ENCODE data around the gene ARSK.
"Not testable (repeated sequence)": the region's sequence is repeated elsewhere in the genome, so short reads cannot be mapped to it uniquely, and the experiment has no call there.

ARSK gene

GRCh38 chr5:95623706-95624105 is 68.8 kb downstream of the ARSK start:
- DNase-seq, result no peak

DNA sequence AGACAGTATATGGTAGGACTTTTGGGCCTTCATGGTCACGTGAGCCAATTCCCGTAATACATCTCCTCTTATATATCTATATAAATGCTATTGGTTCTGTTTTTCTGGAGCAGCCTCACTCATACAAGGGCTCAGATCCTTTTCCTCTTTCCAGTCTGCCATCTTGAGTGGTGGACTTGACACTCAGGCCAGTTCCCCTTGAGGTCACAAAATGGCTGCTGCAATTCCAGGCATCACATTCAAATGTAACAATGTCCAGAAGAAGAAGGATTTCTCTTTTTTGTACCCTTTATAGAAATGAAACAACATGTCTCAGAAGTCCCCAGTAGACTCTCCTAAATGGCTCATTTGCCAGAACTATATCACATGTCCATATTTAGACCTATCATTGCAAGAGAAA is 69.5 kb downstream of the ARSK start:
- DNase-seq, result no peak

DNA sequence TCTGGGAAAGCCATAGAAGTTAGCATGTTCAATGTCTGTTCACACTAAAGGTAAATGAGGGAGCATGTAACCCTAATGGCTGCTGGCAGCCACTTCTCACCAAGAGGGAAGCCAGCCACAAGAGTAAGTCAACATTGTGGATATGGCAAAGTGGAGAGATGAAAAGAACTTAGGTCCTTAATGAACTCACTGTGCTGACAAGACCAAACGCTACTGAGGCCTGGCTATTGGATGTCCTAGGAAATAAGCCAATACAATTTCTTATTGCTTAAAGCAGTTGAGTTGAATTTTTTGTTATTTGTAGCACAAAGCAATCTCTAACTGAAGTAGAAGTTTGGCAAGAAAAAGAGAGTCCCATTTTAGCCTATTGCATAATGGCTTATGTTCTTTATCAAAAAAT is 71.8 kb downstream of the ARSK start:
- DNase-seq, result no peak

DNA sequence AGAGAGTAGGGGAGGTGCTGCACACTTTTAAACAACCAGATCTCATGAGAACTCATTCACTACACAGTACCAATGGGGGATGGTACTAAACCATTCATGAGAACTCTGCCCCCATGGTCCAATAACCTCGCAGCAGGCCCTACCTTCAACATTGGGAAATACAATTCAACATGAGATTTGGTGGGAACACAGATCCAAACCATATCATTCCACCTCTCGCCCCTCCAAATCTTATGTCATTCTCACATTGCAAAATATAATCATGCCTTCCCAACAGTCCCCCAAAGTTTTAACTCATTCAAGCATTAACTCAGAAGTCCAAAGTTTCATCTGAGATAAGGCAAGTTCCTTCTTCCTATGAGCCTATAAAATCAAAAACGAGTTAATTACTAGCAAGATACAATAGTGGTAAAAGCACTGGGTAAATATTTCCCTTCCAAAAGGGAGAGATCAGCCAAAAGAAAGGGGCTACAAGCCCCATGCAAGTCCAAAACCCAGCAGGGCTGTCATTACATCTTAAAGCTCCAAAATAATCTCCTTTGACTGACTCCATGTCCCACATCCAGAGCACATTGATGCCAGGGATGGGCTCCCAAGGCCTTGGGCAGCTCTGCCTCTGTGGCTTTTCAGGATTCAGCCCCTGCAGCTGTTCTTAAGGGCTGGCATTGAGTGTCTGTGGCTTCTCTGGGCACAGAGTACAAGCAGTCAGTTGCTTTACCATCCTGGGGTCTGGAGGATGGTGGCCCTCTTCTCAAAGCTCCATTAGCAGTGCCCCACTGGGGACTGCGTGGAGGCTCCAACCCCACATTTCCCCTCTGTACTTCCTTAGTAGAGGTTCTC is 73.3 kb downstream of the ARSK start:
- no peak for DNase-seq

DNA sequence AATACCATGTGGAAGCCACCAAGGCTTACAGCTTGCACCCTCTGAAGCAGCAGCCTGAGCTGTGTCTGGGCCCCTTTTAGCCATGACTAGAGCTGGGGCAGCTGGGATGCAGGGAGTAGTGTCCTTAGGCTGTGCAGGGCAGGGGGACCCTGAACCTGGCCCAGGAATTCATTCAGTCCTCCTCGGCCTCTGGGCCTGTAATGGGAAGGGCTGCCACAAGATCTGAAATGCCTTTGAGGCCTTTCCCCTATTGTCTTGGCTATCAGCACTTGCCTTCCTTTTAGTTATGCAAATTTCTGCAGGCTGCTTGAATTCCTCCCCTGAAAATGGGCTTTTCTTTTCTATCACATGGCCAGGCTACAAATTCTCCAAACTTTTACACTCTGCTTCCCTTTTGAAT is 74.0 kb downstream of the ARSK start:
- DNase-seq, result no peak

DNA sequence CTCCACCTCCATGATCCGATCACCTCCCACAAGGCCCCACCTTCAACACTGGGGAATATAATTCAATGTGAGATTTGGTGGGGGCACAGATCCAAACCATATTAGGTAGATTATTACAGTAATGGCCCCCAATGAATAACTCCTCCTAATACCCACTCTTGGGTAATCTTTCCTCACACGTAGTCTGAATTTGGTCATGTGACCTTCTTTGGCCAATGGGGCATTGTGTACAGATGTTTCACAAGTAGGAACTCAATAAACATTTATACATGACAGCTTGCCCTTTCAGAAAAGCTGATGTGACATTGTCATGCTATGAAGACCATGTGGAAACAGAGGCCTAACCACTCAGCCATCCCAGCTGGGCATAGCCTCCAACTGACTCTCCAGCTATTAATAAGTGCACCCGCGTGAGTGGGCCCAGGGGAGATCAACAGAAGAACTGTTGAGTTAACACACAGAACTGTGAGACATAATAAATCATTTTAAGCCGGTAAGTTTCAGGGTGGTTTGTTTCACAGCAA is 75.6 kb downstream of the ARSK start:
- DNase-seq, result no peak

DNA sequence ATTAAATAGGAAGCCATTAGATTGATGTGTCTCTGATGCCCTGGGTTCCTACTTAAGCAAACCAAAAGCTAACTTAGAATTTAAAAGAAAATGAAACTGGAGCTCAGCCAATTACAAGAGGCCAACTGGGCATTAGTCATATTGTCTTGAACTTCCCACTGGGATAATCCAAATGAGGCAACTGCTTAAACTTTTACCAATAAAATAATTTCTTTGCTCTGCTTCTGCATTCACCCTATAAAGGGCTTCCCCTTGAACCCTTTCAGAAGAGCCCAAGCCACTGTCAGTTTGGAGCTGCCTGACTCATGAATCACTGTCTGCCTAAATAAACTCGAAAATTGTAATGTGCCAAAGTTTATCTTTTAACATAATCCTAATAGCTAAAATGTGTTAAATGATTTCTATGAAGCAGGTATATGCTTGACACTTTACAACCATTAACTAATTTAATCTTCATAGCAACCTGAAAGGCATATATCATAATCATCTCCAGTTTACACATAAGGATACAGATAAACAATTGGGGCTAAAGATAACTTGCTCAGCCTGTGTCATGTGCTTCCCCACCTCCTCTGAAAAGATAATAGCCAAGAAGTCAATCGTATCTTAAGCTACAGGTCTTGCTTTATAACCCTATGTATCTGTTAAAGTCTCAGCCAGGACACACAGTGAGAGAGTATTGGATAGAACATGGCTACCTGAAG is 76.5 kb downstream of the ARSK start:
- DNase-seq, result no peak

DNA sequence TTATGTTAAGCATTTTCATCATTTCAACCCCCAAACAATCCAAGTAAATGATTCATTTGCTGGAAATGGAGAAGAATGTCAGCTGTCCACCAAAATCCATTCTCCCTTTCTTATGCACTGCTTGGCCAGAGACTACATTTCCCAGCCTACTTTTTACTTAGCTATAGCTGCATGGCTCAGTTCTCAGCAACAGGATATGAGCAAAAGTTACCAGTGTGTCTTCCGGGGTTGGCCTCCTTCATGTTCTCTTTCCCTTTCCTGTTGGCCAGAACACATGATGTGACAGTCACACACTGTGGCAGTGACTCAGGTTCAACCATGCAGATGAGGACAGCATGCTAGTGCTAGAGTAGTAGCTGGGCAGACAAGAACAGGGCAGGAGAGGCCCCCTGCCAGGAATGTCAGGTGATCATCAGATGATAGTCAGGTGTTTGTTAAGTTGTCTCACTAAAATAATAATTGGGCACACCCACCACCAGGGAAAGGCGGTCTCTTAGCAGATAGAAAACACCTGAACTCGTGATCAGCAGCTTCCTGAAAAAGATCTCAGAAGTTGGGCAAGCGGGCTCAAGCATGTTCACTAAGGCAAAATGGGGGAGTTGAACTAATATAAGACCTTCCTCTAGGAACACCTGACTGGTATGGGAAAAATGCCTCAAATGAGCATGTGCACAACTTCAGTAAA is 77.2 kb downstream of the ARSK start:
- peak; percentile 53 for DNase-seq

- DNase-seq, result not testable (repeated sequence)
Observed at GRCh38 chr5:95632942-95633341, 78.0 kb downstream of the ARSK start.

DNA sequence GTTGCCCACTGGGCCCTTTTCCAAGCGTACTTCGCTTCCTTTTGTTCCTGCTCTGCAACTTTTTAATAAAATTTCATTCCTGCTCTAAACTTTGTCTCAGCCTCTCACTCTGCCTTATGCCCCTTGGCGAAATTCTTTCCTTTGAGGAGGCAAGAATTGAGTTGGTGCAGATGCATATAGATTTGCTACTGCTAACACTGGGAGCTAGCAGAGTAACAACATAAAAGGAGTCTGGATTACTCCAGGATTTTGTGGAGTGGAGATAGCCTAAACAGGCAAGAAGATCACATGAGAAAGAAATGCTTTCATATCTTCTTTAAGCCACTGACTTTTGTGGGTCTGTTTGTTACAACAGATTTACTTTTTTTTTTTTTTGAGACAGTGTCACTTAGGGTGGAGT is 78.8 kb downstream of the ARSK start:
- DNase-seq, result no peak

DNA sequence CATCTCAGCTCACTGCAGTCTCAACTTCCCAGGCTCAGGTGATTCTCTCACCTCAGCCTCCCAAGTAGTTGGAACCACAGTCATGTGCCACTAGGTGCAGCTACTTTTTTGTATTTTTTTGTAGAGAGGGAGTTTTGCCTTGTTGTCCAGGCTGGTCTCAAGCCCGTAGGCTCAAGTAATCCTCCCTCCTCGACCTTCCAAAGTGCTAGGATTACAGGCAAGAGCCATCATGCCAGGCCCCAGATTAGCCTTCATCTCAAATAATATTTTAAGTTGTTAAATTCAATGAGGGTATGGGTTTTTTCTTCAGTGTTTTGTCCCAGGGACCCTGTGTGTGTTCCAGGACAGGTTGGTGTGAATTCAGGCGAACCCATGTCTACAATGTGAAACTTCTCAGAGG is 79.2 kb downstream of the ARSK start:
- no peak for DNase-seq

GRCh38 chr5:95638632-95639031 is 83.7 kb downstream of the ARSK start:
- DNase-seq, result no peak

- DNase-seq, result no peak
Observed at GRCh38 chr5:95641741-95642220, 86.9 kb downstream of the ARSK start.

DNA sequence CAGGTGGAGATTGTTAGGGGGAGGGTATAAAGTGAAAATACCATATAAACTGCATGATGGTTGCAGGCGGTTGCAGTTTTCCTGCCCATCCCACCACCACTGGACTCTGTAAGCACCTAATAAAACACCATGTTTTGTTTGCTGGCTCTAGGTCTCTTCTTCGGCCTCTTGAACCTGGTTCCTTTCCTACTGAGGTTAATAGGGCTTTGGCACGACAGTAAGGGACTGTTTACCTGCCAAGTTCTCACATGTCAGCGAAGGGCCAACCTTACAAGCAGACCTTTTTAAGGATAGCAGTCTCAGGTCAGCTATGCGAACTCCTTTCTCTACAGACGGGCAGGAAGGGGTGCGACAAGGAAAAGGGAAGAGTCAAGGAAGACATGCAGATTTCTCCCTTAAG is 88.3 kb downstream of the ARSK start:
- DNase-seq, result no peak

- DNase-seq, result no peak
Observed at GRCh38 chr5:95644351-95645042, 89.6 kb downstream of the ARSK start.

DNA sequence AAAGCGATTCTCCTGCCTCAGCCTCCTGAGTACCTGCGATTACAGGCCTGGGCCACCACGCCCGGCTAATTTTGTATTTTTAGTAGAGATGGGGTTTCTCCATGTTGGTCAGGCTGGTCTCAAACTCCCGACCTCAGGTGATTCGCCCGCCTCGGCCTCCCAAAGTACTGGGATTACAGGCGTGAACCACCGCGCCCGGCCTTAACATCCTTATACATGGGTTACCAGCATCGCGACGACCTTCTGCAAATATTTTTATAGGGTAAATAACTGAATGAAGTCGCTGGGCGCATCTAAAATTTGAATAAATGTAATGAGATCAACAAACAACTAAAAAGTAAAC is 91.3 kb downstream of the ARSK start:
- DNase-seq, result not testable (repeated sequence)

GRCh38 chr5:95646569-95647431 is 91.9 kb downstream of the ARSK start, which contains the start of gene RFESD:
TSS of gene RFESD (plus strand) at chr5:95646777. CDS start at chr5:95652272, 5,495 bp downstream.
- peak; percentile 90 for DNase-seq

DNA sequence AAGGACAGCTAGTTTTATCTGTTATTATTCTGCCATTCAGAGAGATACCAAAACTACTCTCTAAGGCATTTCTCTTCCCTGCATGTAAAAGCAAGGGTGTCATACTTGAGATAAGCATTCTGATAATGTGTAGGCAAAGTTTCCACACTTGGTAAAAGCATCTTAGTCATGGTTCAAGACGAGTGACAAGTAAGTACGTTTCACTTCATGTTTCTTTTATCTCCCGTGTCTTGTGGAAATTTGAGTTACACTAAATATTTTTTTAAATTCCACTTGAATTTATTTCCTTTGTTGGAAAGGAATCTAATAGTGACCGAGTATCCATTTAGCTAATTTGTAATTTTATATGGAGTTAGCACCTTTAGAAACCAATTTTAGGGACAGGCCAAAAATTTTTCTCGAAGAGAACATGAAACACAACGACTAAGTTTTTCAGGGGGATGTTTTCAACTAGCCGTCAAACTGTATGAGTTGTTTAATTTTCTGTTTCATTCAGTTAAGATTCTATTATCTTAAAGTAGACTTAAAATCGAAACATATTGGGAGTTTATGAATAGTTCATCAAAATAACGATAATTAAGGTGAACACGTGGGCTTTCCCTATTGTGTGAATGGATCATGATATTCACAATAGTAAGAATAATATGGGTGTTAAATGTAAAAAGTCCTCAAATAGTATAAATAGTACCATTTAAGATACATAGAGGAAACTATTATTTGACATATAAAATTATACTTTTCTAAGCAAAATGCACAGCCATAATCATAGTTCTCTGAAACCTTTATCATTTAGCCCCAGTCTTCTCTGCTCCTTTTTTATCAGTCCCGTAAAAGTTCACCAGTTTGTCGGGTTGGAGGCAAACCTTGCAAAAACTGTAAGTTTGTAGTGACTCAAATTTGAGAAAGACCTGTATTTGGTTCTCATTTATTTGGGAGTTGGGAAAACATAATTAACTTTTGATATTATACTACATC is 93.3 kb downstream of the ARSK start:
- DNase-seq, result no peak

DNA sequence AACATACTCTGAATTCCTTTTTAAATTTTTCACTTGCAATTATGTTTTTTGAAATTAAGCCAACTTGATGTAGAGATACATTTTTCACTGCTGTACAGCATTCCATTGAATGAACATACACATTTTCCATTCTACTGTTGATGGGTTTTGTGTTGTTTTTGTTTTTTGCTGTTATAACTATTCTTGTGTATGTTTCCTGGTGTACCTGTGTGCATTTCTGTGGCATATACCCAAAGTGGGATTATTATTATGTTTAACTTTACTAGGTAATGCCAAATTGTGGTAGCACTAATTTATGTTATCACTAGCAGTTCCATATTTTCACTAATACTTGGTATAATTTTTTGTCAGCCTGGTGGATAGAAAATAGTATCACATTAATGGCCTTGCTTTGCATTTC is 94.4 kb downstream of the ARSK start:
- DNase-seq, result no peak

DNA sequence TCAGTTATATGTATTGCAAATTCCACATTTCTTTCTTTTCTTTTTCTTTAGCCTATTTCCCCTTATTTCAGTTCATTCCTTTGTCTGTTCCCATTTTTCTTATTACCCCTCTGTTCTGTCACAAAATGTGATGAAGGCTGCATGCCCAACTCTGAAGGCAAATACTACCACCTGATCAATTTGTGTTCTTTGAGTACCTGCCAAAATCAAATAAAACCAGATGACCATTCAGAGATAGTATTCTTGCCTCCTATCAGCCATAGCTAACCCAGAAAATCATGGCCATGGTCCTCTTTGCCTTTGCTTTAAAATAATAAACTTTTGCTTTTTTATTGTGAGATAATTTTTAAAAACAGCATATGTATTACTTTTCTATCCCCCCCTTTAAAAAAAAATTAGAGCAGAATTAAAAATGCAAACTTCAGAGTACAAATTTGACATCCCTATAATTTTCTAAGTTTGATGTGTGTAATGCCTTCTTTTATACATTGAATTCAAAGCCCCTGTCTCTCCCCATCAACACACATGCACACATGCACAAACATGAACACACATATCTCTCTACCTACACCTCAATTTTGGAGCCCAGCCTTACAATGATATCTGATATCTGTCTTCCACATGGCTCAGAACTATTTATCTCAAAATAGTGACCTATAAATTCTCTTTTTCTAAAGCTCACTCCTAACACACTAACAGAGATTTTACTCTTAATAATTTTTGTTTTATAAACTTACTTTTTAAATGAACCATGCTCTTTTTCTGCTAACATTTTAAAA is 95.1 kb downstream of the ARSK start:
- DNase-seq, result no peak

Data from T-helper 9 cell (primary cell).